HG03097 (cell line): ENCODE data around the gene MT1G.
"Not testable (repeated sequence)": the region's sequence is repeated elsewhere in the genome, so short reads cannot be mapped to it uniquely, and the experiment has no call there.

Source experiments
- ATAC-seq: cut with Tn5 transposase; IDR thresholded peaks from one replicate; pipeline ENCODE4 v1.9.1; 2021; ENCODE audit not compliant: unreplicated experiment, low FRiP score

The MT1G gene

GRCh38 chr16:56623637-56624036 is 44.2 kb downstream of the MT1G start:
- ATAC-seq, result no peak

- not testable (repeated sequence) for ATAC-seq
Observed at GRCh38 chr16:56623184-56623583, 44.7 kb downstream of the MT1G start.

- not testable (repeated sequence) for ATAC-seq
Observed at GRCh38 chr16:56621665-56622445, 46.0 kb downstream of the MT1G start.

- ATAC-seq, result no peak
Observed at GRCh38 chr16:56620339-56620897, 47.4 kb downstream of the MT1G start.

- no peak for ATAC-seq
Observed at GRCh38 chr16:56618138-56618537, 49.7 kb downstream of the MT1G start.

- ATAC-seq, result no peak
Observed at GRCh38 chr16:56617212-56618085, 50.4 kb downstream of the MT1G start.
